ENCODE measurements around the gene FRMPD2.

DNA sequence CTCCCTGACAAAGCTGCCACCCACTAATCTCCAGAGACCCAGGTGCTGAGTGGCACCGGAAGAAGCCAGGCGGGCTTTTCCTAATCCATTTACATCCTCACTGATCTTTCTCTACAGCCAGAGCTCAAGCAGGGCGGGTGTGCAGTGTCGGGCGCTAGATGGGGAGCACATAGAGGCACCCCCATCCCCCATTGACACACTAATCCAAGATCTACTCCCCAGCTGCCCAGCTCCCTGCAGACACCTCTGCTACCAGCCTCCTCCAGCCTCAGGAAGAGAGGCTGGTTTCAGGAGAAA, 22.2 kb downstream of the FRMPD2 start:
- TF ChIP-seq, protein P1, sequence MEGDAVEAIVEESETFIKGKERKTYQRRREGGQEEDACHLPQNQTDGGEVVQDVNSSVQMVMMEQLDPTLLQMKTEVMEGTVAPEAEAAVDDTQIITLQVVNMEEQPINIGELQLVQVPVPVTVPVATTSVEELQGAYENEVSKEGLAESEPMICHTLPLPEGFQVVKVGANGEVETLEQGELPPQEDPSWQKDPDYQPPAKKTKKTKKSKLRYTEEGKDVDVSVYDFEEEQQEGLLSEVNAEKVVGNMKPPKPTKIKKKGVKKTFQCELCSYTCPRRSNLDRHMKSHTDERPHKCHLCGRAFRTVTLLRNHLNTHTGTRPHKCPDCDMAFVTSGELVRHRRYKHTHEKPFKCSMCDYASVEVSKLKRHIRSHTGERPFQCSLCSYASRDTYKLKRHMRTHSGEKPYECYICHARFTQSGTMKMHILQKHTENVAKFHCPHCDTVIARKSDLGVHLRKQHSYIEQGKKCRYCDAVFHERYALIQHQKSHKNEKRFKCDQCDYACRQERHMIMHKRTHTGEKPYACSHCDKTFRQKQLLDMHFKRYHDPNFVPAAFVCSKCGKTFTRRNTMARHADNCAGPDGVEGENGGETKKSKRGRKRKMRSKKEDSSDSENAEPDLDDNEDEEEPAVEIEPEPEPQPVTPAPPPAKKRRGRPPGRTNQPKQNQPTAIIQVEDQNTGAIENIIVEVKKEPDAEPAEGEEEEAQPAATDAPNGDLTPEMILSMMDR (IDR thresholded peaks at IDR 0.05; ENCODE audit: low read depth, low read length): no peak
- no peak for TF ChIP-seq POLR2A (IDR thresholded peaks at IDR 0.05; ENCODE audit: extremely low read depth, insufficient read length)
- TF ChIP-seq, protein P2, sequence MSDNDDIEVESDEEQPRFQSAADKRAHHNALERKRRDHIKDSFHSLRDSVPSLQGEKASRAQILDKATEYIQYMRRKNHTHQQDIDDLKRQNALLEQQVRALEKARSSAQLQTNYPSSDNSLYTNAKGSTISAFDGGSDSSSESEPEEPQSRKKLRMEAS (IDR thresholded peaks at IDR 0.05; ENCODE audit: low read depth, low read length): no peak
- TF ChIP-seq MYC (IDR thresholded peaks at IDR 0.05; ENCODE audit: low read depth, low read length): no peak

Data from NB4 (cell line).